ENCODE results near the gene COG5. TPM values are rescaled to one million over a fixed set of nuclear protein-coding genes. Genes with fewer than 3 reads are reported as not detected.
A peak's percentile ranks its signal among the peaks of the same experiment; 100 is the strongest.

COG5 gene
- polyA plus RNA-seq, 3 donors = 12.7 to 29.0 (median 28.1) TPM

DNA sequence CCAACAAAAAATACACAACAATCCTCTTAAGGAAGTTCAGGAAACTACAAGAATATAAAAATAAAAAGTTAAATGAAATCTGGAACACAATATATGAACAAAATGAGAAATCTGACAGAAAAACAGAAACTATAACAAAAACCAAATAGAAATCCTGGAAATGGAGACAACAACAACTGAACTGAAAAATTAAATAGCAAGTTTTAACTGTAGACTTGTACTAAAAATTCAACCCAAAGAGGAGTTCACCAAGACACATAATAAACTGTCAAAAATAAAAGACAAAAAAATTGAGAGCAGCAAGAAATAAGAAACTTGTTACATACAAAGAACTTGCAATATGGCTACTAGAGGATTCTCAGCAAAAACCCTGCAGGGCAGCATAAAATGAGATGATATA is 349.8 kb downstream of the COG5 start:
- H3K4me3 Mint-ChIP-seq = no peak overlapping the region
- H3K27ac Mint-ChIP-seq = no peak overlapping the region
- intact Hi-C loops (cut with micrococcal nuclease) = no loop called here
- Histone ChIP-seq H4K20me1 (ENCODE audit: insufficient read depth, low read length) (no peaks in the 10 kb centered on the region), H3K79me2 (ENCODE audit: insufficient read depth, low read length) (no peaks in the 10 kb centered on the region), H3K9me3 (replicated peaks in 1 of 2; ENCODE audit: control insufficient read depth in 1 of 2, insufficient read depth in 1 of 2, low read length in 2 of 2) (peaks cover 0 to 18% of the 10 kb centered on the region in 2 donors), H2AFZ (ENCODE audit: insufficient read depth, low read depth, low read length, poor library complexity, severe bottlenecking) (no peak overlapping the region), H3K36me3 (replicated peaks in 1 of 2; ENCODE audit: control insufficient read depth in 1 of 2, insufficient read depth in 2 of 2, low read length in 2 of 2) (peaks cover 19 to 24% of the 10 kb centered on the region in 2 donors), H3K4me3 (replicated peaks in 1 of 3; ENCODE audit: low read depth in 2 of 3, low read length in 3 of 3) (no peak overlapping the region), H3K4me1 (ENCODE audit: control insufficient read depth in 1 of 2, insufficient read depth in 2 of 2, low read length in 2 of 2) (no peaks in the 10 kb centered on the region), H3K9ac (ENCODE audit: insufficient read depth, low read length, poor library complexity, severe bottlenecking) (no peak overlapping the region), H3K4me2 (replicated peaks; ENCODE audit: extremely low read depth, low read length, poor library complexity, severe bottlenecking) (no peak overlapping the region), H3K27ac (ENCODE audit: low read depth in 1 of 2, low read length in 2 of 2) (no peak overlapping the region), H3K27me3 (ENCODE audit: control insufficient read depth in 2 of 2, insufficient read depth in 2 of 2, low read length in 2 of 2) (no peaks in the 10 kb centered on the region)
- peaks cover 27 to 48% of the 10 kb centered on the region in 2 donors for H3K36me3 Mint-ChIP-seq
- peaks cover 6% of the 10 kb centered on the region for H3K4me1 Mint-ChIP-seq
- TF ChIP-seq, protein P1, sequence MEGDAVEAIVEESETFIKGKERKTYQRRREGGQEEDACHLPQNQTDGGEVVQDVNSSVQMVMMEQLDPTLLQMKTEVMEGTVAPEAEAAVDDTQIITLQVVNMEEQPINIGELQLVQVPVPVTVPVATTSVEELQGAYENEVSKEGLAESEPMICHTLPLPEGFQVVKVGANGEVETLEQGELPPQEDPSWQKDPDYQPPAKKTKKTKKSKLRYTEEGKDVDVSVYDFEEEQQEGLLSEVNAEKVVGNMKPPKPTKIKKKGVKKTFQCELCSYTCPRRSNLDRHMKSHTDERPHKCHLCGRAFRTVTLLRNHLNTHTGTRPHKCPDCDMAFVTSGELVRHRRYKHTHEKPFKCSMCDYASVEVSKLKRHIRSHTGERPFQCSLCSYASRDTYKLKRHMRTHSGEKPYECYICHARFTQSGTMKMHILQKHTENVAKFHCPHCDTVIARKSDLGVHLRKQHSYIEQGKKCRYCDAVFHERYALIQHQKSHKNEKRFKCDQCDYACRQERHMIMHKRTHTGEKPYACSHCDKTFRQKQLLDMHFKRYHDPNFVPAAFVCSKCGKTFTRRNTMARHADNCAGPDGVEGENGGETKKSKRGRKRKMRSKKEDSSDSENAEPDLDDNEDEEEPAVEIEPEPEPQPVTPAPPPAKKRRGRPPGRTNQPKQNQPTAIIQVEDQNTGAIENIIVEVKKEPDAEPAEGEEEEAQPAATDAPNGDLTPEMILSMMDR (IDR thresholded peaks at IDR 0.05) = no peak
- no peak for DNase-seq
- no peaks in the 10 kb centered on the region for H3K27me3 Mint-ChIP-seq (ENCODE audit: low read depth in 3 of 3)
- H3K9me3 Mint-ChIP-seq = peaks cover 5 to 13% (median 6%) of the 10 kb centered on the region in 7 donors

DNA sequence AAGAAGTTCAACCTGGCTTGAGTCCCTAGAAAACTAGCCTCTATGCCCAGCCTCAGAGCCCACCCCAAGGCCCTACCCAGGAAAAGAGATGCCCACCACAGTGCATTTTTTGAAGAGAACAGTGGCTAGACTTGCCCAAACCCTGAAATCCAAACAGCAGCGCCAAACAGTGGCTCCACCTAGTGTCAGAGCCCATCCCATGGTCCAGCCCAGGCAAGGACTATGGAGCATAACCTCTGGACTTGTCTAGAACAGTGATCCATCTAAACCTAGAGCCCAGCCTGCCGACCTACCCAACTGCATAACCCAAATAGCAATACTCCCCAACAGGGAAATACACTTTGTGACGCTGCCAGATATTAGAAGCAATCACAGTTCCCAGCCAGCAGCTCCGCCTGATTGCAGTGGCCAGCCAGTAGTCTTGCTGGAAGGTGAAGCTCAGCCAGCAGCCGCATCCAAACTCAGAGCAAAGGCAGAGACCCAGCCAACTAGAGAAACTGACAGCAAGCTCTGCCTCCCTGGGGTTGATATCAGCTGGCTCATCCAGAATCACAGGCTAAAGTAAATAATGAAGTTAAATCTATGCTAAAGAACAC is 350.4 kb downstream of the COG5 start:
- no peak overlapping the region for H3K27ac ChIP-seq (ENCODE audit: low read depth in 1 of 2, low read length in 2 of 2)
- WGBS (ENCODE audit: insufficient coverage) = 97% methylated on average over 5 of the region's 5 CpGs
- no peak for DNase-seq
- TF ChIP-seq, protein P1 (IDR thresholded peaks at IDR 0.05) = no peak
- H3K36me3 Mint-ChIP-seq = peaks cover 30 to 54% of the 10 kb centered on the region in 2 donors
- no peaks in the 10 kb centered on the region for H4K20me1 ChIP-seq (ENCODE audit: insufficient read depth, low read length)
- peak overlapping the region in 2 of 7 donors; percentile 5 to 9 for H3K27ac Mint-ChIP-seq
- no peak overlapping the region for H3K4me3 ChIP-seq (replicated peaks in 1 of 3; ENCODE audit: low read depth in 2 of 3, low read length in 3 of 3)
- peaks cover 6% of the 10 kb centered on the region for H3K4me1 Mint-ChIP-seq
- H3K9me3 ChIP-seq (replicated peaks in 1 of 2; ENCODE audit: control insufficient read depth in 1 of 2, insufficient read depth in 1 of 2, low read length in 2 of 2) = peaks cover 0 to 18% of the 10 kb centered on the region in 2 donors
- no peaks in the 10 kb centered on the region for H3K27me3 ChIP-seq (ENCODE audit: control insufficient read depth in 2 of 2, insufficient read depth in 2 of 2, low read length in 2 of 2)
- H3K4me3 Mint-ChIP-seq = no peak overlapping the region
- intact Hi-C loops (cut with micrococcal nuclease) = no loop called here
- H3K9me3 Mint-ChIP-seq = peaks cover 5 to 13% (median 6%) of the 10 kb centered on the region in 7 donors
- no peaks in the 10 kb centered on the region for H3K79me2 ChIP-seq (ENCODE audit: insufficient read depth, low read length)
- no peak overlapping the region for H2AFZ ChIP-seq (ENCODE audit: insufficient read depth, low read depth, low read length, poor library complexity, severe bottlenecking)
- no peak overlapping the region for H3K9ac ChIP-seq (ENCODE audit: insufficient read depth, low read length, poor library complexity, severe bottlenecking)
- no peak overlapping the region for H3K4me2 ChIP-seq (replicated peaks; ENCODE audit: extremely low read depth, low read length, poor library complexity, severe bottlenecking)
- no peaks in the 10 kb centered on the region for H3K27me3 Mint-ChIP-seq (ENCODE audit: low read depth in 3 of 3)
- no peaks in the 10 kb centered on the region for H3K4me1 ChIP-seq (ENCODE audit: control insufficient read depth in 1 of 2, insufficient read depth in 2 of 2, low read length in 2 of 2)
- H3K36me3 ChIP-seq (replicated peaks in 1 of 2; ENCODE audit: control insufficient read depth in 1 of 2, insufficient read depth in 2 of 2, low read length in 2 of 2) = peaks cover 22 to 31% of the 10 kb centered on the region in 2 donors
